WTC11 (cell line): ENCODE data around the gene PAN3. TPM values are rescaled to one million over a fixed set of nuclear protein-coding genes. Genes with fewer than 3 reads are reported as not detected.

Experiments used
- ATAC-seq: fragments of 200-7000 bp; cut with Tn5 transposase; 2 replicates; pipeline ENCODE4 v1.10.0; 2021; ENCODE audit warnings: mild to moderate bottlenecking, moderate library complexity
- CTCF ChIA-PET: fragments of 300-600 bp; sonication (Branson Sonifier 250); formaldehyde crosslinking; loops from one replicate; lab custom pipeline; 2021; ENCODE audit warnings: antibody characterized with exemption; lab: Charles Lee
- POLR2A ChIA-PET: fragments of 350-600 bp; sonication (Branson Sonifier 250); formaldehyde crosslinking; loops from one replicate; lab custom pipeline; 2021; ENCODE audit warnings: antibody characterized with exemption; lab: Charles Lee
- DNase-seq: peaks from one replicate; pipeline ENCODE4 v3.0.0; 2021; ENCODE audit warnings: low spot score
- H3K27ac Mint-ChIP-seq: 2 replicates; pipeline ENCODE4 v1.8.0; 2021; ENCODE audit warnings: mixed read lengths
- H3K27me3 Mint-ChIP-seq: 2 replicates; pipeline ENCODE4 v1.8.0; 2021; ENCODE audit warnings: low read depth, mild to moderate bottlenecking, moderate library complexity, mixed read lengths
- H3K36me3 Mint-ChIP-seq: 2 replicates; pipeline ENCODE4 v1.8.0; 2021; ENCODE audit warnings: mixed read lengths
- H3K4me1 Mint-ChIP-seq: 2 replicates; pipeline ENCODE4 v1.8.0; 2022; ENCODE audit warnings: mixed read lengths
- H3K4me3 Mint-ChIP-seq: 2 replicates; pipeline ENCODE4 v1.8.0; 2021; ENCODE audit warnings: mild to moderate bottlenecking, moderate library complexity, mixed read lengths
- H3K9me3 Mint-ChIP-seq: 2 replicates; pipeline ENCODE4 v1.8.0; 2021; ENCODE audit warnings: mixed read lengths
- ATF1 ChIP-seq: sonication (generic); formaldehyde crosslinking; IDR thresholded peaks from 2 replicates; pipeline ENCODE4 v1.8.1; 2023; ENCODE audit warnings: mild to moderate bottlenecking, moderate library complexity, missing genetic modification reagents
- CBFB ChIP-seq: sonication (generic); formaldehyde crosslinking; IDR thresholded peaks from 2 replicates; pipeline ENCODE4 v1.8.1; 2022; ENCODE audit warnings: mild to moderate bottlenecking, low read depth, missing genetic modification reagents
- ETV6 ChIP-seq: sonication (generic); formaldehyde crosslinking; IDR thresholded peaks from 2 replicates; pipeline ENCODE4 v1.8.1; 2022; ENCODE audit warnings: mild to moderate bottlenecking, missing genetic modification reagents
- GABPB1 ChIP-seq: sonication (generic); formaldehyde crosslinking; IDR thresholded peaks from 2 replicates; pipeline ENCODE4 v1.8.1; 2023; ENCODE audit warnings: mild to moderate bottlenecking, missing genetic modification reagents
- IRF2 ChIP-seq: sonication (generic); formaldehyde crosslinking; IDR thresholded peaks from 2 replicates; pipeline ENCODE4 v1.8.0; 2022; ENCODE audit warnings: low read depth, missing genetic modification reagents, borderline replicate concordance
- RELA ChIP-seq: sonication (generic); formaldehyde crosslinking; IDR thresholded peaks from 2 replicates; pipeline ENCODE4 v1.8.1; 2022; ENCODE audit warnings: missing genetic modification reagents, mild to moderate bottlenecking, borderline replicate concordance
- TCF7 ChIP-seq: sonication (generic); formaldehyde crosslinking; IDR thresholded peaks from 2 replicates; pipeline ENCODE4 v1.8.0; 2022; ENCODE audit warnings: mild to moderate bottlenecking, low read depth, missing genetic modification reagents, moderate library complexity
- TEAD4 ChIP-seq: sonication (generic); formaldehyde crosslinking; IDR thresholded peaks from 2 replicates; pipeline ENCODE4 v1.8.0; 2022; ENCODE audit warnings: mild to moderate bottlenecking, missing genetic modification reagents
- ZBTB21 ChIP-seq: sonication (generic); formaldehyde crosslinking; IDR thresholded peaks from 2 replicates; pipeline ENCODE4 v1.8.1; 2023; ENCODE audit warnings: mild to moderate bottlenecking, missing genetic modification reagents, borderline replicate concordance
- ZNF121 ChIP-seq: sonication (generic); formaldehyde crosslinking; IDR thresholded peaks from 2 replicates; pipeline ENCODE4 v1.8.0; 2023; ENCODE audit warnings: missing genetic modification reagents
- ZNF263 ChIP-seq: sonication (generic); formaldehyde crosslinking; IDR thresholded peaks from 2 replicates; pipeline ENCODE4 v1.8.1; 2022; ENCODE audit warnings: low read depth, mild to moderate bottlenecking, moderate library complexity, missing genetic modification reagents
- ZNF317 ChIP-seq: sonication (generic); formaldehyde crosslinking; IDR thresholded peaks from 2 replicates; pipeline ENCODE4 v1.8.1; 2023; ENCODE audit warnings: low read depth, mild to moderate bottlenecking, moderate library complexity, missing genetic modification reagents, borderline replicate concordance
- ZNF396 ChIP-seq: fragments of 250-450 bp; sonication (Bioruptor Pico); IDR thresholded peaks from 2 replicates; pipeline ENCODE4 v1.8.0; 2021; ENCODE audit warnings: mild to moderate bottlenecking, moderate library complexity, borderline replicate concordance
- total RNA-seq: library from RNA; stranded (reverse); gene quantifications from 3 replicates; pipeline ENCODE4 v1.2.3, GENCODE V29; 2021
- TF ChIP-seq, protein P1 (sequence below): sonication (generic); formaldehyde crosslinking; IDR thresholded peaks from 2 replicates; pipeline ENCODE4 v1.8.1; 2022; ENCODE audit warnings: low read depth, mild to moderate bottlenecking, moderate library complexity, missing genetic modification reagents, borderline replicate concordance
- TF ChIP-seq, protein P2 (sequence below): sonication (generic); formaldehyde crosslinking; IDR thresholded peaks from 2 replicates; pipeline ENCODE4 v1.8.1; 2023; ENCODE audit warnings: mild to moderate bottlenecking, missing genetic modification reagents, borderline replicate concordance
- TF ChIP-seq, protein P3 (sequence below): sonication (generic); formaldehyde crosslinking; IDR thresholded peaks from 2 replicates; pipeline ENCODE4 v1.8.0; 2022; ENCODE audit warnings: mild to moderate bottlenecking, missing genetic modification reagents
- TF ChIP-seq, protein P4 (sequence below): sonication (generic); formaldehyde crosslinking; IDR thresholded peaks from 2 replicates; pipeline ENCODE4 v1.8.0; 2022; ENCODE audit warnings: missing genetic modification reagents
- TF ChIP-seq, protein P5 (sequence below): sonication (generic); formaldehyde crosslinking; IDR thresholded peaks from 2 replicates; pipeline ENCODE4 v1.8.1; 2022; ENCODE audit warnings: low read depth, missing genetic modification reagents, borderline replicate concordance

The PAN3 gene
- total RNA-seq, 1 experiment from 2014 or later, result 37.8 TPM

DNA sequence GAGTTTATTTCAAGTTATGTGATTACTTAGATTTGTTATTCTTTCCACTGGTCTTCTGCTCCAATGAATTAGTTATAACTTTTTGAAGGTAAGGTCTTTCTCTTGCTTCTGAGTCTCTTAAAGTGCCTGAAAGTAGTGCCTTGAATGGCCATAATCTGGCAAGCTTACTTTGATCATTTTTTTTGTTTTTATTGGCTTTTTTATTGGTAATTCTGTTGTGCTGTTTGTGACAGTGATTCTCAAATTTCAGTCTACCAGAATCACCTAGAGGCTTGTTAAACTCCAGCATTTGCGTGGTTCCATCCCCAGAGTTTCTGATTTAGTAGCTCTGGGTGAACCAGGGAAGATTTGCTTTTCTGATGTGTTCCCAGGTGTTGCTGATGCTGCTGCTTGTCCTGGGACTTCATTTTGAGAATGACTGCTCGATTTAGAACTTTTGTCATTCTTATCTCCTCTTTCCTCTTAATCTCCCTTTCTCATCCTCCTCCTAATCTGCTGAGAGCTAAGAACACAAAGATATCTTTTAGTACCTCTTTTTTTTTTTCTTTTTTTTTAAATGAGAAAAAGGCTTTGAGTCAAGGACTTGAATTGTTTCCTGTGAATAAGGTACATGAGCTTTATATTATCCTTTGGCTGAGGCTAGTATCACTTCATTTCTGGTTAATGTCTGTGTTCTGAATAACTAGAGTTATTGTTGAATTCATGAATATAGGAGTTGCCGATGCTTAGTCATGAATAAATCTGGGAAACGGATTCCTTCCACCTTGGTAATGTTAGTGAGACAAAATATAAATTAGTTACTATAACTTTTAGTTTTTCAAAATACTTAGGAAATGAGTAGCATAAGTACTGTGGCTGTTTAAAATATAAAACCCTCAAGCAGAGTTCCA lies 91.4 kb downstream of the PAN3 start:
- Mint-ChIP-seq H3K9me3 (no peaks in the 10 kb centered on the region), H3K4me1 (peaks cover 24% of the 10 kb centered on the region), H3K36me3 (no peaks in the 10 kb centered on the region; the same call in 1 of the 2 replicates)
- POLR2A ChIA-PET, result no interaction called here
- TF ChIP-seq ZNF396 (no peak), ZNF317 (no peak), CBFB (CRISPR knock-in tag) (no peak), GABPB1 (CRISPR knock-in tag) (no peak), ATF1 (CRISPR knock-in tag) (no peak), RELA (CRISPR knock-in tag) (no peak), IRF2 (no peak), TCF7 (CRISPR knock-in tag) (no peak), ETV6 (CRISPR knock-in tag) (no peak), ZNF263 (CRISPR knock-in tag) (no peak), ZBTB21 (no peak), ZNF121 (no peak), TEAD4 (CRISPR knock-in tag) (no peak)
- TF ChIP-seq, protein P1, sequence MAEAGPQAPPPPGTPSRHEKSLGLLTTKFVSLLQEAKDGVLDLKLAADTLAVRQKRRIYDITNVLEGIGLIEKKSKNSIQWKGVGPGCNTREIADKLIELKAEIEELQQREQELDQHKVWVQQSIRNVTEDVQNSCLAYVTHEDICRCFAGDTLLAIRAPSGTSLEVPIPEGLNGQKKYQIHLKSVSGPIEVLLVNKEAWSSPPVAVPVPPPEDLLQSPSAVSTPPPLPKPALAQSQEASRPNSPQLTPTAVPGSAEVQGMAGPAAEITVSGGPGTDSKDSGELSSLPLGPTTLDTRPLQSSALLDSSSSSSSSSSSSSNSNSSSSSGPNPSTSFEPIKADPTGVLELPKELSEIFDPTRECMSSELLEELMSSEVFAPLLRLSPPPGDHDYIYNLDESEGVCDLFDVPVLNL (CRISPR knock-in tag), result no peak
- TF ChIP-seq, protein P2, sequence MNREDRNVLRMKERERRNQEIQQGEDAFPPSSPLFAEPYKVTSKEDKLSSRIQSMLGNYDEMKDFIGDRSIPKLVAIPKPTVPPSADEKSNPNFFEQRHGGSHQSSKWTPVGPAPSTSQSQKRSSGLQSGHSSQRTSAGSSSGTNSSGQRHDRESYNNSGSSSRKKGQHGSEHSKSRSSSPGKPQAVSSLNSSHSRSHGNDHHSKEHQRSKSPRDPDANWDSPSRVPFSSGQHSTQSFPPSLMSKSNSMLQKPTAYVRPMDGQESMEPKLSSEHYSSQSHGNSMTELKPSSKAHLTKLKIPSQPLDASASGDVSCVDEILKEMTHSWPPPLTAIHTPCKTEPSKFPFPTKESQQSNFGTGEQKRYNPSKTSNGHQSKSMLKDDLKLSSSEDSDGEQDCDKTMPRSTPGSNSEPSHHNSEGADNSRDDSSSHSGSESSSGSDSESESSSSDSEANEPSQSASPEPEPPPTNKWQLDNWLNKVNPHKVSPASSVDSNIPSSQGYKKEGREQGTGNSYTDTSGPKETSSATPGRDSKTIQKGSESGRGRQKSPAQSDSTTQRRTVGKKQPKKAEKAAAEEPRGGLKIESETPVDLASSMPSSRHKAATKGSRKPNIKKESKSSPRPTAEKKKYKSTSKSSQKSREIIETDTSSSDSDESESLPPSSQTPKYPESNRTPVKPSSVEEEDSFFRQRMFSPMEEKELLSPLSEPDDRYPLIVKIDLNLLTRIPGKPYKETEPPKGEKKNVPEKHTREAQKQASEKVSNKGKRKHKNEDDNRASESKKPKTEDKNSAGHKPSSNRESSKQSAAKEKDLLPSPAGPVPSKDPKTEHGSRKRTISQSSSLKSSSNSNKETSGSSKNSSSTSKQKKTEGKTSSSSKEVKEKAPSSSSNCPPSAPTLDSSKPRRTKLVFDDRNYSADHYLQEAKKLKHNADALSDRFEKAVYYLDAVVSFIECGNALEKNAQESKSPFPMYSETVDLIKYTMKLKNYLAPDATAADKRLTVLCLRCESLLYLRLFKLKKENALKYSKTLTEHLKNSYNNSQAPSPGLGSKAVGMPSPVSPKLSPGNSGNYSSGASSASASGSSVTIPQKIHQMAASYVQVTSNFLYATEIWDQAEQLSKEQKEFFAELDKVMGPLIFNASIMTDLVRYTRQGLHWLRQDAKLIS (CRISPR knock-in tag), result no peak
- TF ChIP-seq, protein P3, sequence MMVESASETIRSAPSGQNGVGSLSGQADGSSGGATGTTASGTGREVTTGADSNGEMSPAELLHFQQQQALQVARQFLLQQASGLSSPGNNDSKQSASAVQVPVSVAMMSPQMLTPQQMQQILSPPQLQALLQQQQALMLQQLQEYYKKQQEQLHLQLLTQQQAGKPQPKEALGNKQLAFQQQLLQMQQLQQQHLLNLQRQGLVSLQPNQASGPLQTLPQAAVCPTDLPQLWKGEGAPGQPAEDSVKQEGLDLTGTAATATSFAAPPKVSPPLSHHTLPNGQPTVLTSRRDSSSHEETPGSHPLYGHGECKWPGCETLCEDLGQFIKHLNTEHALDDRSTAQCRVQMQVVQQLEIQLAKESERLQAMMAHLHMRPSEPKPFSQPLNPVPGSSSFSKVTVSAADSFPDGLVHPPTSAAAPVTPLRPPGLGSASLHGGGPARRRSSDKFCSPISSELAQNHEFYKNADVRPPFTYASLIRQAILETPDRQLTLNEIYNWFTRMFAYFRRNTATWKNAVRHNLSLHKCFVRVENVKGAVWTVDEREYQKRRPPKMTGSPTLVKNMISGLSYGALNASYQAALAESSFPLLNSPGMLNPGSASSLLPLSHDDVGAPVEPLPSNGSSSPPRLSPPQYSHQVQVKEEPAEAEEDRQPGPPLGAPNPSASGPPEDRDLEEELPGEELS (CRISPR knock-in tag), result no peak
- TF ChIP-seq, protein P4, sequence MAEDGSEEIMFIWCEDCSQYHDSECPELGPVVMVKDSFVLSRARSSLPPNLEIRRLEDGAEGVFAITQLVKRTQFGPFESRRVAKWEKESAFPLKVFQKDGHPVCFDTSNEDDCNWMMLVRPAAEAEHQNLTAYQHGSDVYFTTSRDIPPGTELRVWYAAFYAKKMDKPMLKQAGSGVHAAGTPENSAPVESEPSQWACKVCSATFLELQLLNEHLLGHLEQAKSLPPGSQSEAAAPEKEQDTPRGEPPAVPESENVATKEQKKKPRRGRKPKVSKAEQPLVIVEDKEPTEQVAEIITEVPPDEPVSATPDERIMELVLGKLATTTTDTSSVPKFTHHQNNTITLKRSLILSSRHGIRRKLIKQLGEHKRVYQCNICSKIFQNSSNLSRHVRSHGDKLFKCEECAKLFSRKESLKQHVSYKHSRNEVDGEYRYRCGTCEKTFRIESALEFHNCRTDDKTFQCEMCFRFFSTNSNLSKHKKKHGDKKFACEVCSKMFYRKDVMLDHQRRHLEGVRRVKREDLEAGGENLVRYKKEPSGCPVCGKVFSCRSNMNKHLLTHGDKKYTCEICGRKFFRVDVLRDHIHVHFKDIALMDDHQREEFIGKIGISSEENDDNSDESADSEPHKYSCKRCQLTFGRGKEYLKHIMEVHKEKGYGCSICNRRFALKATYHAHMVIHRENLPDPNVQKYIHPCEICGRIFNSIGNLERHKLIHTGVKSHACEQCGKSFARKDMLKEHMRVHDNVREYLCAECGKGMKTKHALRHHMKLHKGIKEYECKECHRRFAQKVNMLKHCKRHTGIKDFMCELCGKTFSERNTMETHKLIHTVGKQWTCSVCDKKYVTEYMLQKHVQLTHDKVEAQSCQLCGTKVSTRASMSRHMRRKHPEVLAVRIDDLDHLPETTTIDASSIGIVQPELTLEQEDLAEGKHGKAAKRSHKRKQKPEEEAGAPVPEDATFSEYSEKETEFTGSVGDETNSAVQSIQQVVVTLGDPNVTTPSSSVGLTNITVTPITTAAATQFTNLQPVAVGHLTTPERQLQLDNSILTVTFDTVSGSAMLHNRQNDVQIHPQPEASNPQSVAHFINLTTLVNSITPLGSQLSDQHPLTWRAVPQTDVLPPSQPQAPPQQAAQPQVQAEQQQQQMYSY (CRISPR knock-in tag), result no peak
- TF ChIP-seq, protein P5, sequence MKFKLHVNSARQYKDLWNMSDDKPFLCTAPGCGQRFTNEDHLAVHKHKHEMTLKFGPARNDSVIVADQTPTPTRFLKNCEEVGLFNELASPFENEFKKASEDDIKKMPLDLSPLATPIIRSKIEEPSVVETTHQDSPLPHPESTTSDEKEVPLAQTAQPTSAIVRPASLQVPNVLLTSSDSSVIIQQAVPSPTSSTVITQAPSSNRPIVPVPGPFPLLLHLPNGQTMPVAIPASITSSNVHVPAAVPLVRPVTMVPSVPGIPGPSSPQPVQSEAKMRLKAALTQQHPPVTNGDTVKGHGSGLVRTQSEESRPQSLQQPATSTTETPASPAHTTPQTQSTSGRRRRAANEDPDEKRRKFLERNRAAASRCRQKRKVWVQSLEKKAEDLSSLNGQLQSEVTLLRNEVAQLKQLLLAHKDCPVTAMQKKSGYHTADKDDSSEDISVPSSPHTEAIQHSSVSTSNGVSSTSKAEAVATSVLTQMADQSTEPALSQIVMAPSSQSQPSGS (CRISPR knock-in tag), result no peak
- TF ChIP-seq, all 79 proteins: peak for 0
- H3K4me3 Mint-ChIP-seq, result no peak overlapping the region
- DNase-seq, result no peak
- no peaks in the 10 kb centered on the region for H3K27me3 Mint-ChIP-seq
- H3K27ac Mint-ChIP-seq, result peak overlapping the region; percentile 85
- peak; percentile 24; the same call in 1 of the 2 replicates for ATAC-seq
- CTCF ChIA-PET, result interaction anchor here (0.7 kb wide), 1 partner anchor 50 kb away, joined by 3 read pairs; no protein-coding TSS in a partner anchor
